GM21390 (cell line): ENCODE measurements around the gene HEG1.

ENCODE experiments used
- ATAC-seq: cut with Tn5 transposase; IDR thresholded peaks from one replicate; pipeline ENCODE4 v1.9.1; 2021; ENCODE audit not compliant: unreplicated experiment

The HEG1 gene

DNA sequence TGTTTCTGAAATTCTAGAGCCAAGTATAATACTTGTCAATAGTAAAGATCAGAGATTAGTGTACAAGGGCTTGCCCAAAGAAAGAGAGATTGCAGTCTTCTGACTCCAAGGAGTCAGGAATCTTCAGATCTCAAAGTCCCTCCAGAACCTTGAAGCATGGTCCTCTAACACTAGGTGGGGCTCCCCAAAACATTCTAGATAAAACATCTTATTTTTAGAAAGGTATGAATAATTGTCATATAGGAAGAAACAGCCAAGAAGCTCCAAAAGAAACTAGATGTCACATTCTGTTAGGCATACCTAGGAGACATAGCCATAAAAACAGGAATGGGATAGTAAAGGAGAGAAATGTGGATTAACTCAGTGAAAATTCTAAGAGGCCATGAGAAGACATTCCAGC is 132.0 kb downstream of the HEG1 start:
- ATAC-seq: no peak

DNA sequence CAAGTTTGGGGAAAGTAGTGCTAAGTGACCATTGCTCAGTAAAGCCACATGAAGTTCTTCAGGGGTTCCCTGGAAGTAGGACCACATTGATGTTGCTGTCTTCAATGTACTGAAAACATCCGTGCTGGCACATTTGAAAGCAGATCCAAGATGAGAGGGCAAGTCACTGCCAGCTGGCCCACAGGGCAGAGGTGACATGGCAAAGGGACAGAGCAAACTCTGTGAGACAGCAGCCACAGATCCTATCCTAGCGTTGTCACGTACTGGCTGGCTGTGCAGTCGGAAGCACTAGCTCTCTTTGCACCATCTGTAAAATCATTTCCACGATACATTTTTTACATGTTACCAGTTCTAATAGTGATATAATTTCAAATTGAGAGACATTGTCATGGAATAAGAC is 135.1 kb downstream of the HEG1 start:
- ATAC-seq: no peak

DNA sequence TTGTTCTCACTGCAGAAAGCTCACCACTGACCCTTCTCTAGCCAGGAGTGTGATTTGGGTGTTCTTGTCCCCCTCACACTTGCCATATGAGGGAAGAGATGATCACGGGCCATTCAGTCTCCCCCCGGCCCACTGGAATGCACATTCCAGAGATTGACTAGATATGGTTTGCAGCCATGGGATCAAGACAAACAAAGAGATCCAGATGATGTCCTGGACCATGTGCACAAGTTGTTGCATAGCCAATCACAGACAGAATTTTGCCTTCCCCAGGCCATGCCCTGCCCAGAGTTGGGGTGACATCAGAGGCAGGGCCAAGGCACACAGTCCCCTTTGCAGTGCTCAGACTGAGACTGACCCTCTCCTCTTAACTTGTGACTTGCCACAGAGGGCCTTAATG is 136.0 kb downstream of the HEG1 start:
- ATAC-seq: no peak

DNA sequence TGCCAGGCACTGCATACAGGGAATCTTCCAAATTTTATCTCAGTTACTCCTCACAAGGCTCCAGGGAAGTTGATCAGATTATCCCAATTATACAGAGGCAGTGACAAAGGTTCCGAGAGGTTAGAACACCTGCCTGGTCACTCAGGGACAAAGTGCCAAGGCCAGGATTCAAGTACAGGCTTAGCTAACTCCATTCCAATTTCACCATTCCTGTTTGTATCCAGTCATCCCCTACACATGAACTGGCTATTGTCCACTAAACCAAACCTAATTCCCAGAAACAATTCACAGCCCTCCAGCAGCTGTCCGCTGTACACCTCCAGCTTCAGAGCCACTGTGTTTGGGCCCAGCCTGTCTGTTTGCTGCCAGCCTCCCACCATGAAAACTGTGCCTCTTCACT is 137.3 kb downstream of the HEG1 start:
- ATAC-seq: no peak

DNA sequence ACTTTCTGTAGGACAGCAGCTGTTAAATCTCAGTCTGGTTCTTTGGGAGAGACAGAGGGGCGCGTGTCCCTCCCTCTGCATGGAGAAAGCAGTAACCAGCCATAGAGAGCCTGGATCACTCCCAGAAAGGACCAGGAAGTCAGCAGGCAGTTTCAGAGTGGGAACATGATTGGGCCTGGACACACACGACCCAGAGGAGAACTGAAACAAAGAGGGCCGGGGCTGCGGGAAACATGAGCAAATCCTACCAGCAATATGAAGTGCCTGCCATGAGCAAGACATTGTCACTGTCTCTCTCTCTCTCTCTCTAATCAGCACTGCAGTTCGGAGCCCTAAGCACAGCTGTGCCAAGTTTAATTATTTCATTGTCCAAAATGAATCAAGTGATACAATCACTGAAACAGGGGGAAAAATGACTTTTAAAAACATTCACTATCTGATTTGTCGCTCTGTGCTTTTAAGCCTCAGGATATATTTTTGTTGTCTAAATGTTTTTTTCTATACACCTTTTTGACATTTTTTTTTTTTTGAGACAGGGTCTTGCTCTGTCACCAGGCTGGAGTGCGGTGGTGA is 138.9 kb downstream of the HEG1 start:
- no peak for ATAC-seq
